ENCODE results near the gene SGCD.

GRCh38 chr5:156581725-156582124 is 254.8 kb downstream of the SGCD start:
- TF ChIP-seq POLR2AphosphoS5 (IDR thresholded peaks at IDR 0.05; ENCODE audit: borderline replicate concordance, low read depth, low read length) (no peak), EZH2 (IDR thresholded peaks at IDR 0.05) (no peak), FOXP2 (optimal IDR thresholded peaks at IDR 0.05; ENCODE audit: control extremely low read depth, extremely low read length, insufficient read depth) (no peak)
